ENCODE results near the gene TOPBP1.

- TF ChIP-seq CTCF (IDR thresholded peaks at IDR 0.05 in 4 of 5, conservative IDR thresholded peaks at IDR 0.05 in 1 of 5) (no peak), POLR2A (IDR thresholded peaks at IDR 0.05) (no peak)
Observed at GRCh38 chr3:133692759-133693158, 31.0 kb upstream of the TOPBP1 start.

Data from gastrocnemius medialis (tissue), 4 donors.